Gastrocnemius medialis (tissue), 4 donors: ENCODE measurements around the gene PDE6C. TPM values are rescaled to one million over a fixed set of nuclear protein-coding genes. Genes with fewer than 3 reads are reported as not detected.

ENCODE experiments used
- ATAC-seq, 2 donors: fragments of 150-250 bp; one replicate each; pipeline ENCODE4 v1.9.1; 2016
- DNase-seq, 2 donors: peaks; one replicate each; pipeline ENCODE4 v3.0.0-alpha.2; 2019
- H3K27ac ChIP-seq, 4 donors: fragments of 200-600 bp; sonication (generic); 1 replicate in 1 of 4; 2 replicates in 3 of 4; pipeline ENCODE4 v1.5.1; 2016 to 2018; ENCODE audit warnings: mild to moderate bottlenecking in 2 of 4, moderate library complexity in 1 of 4
- H3K27me3 ChIP-seq, 3 donors: fragments of 200-600 bp; sonication (generic) in 2 of 3; 1 replicate in 1 of 3; 2 replicates in 2 of 3; pipeline versions ENCODE4 v1.5.1 to v1.6.0; 2016 to 2019; ENCODE audit warnings: mild to moderate bottlenecking in 1 of 3, moderate library complexity in 1 of 3
- H3K36me3 ChIP-seq, 2 donors: fragments of 200-600 bp; sonication (generic) in 1 of 2; one replicate each; pipeline ENCODE4 v1.5.1; 2017 to 2018
- H3K4me1 ChIP-seq, 2 donors: fragments of 200-600 bp; sonication (generic) in 1 of 2; one replicate each; pipeline ENCODE4 v1.5.1; 2016 to 2017; ENCODE audit warnings: mild to moderate bottlenecking in 2 of 2
- H3K4me3 ChIP-seq, 4 donors: fragments of 200-600 bp; sonication (generic) in 3 of 4; 1 replicate in 1 of 4; 2 replicates in 3 of 4; pipeline ENCODE4 v1.5.1; 2016 to 2019; ENCODE audit warnings: mild to moderate bottlenecking in 2 of 4
- H3K9me3 ChIP-seq, 3 donors: fragments of 200-600 bp; sonication (generic) in 2 of 3; 1 replicate in 1 of 3; 2 replicates in 2 of 3; pipeline ENCODE4 v1.5.1; 2016 to 2019
- POLR2A ChIP-seq, 2 donors: fragments of 450-650 bp; IDR thresholded peaks; one replicate each; pipeline ENCODE4 v1.6.1; 2017; ENCODE audit warnings: antibody characterized with exemption in 2 of 2, mild to moderate bottlenecking in 2 of 2, moderate library complexity in 2 of 2
- in situ Hi-C, 4 donors: fragments of 200-750 bp; cut with MboI; loops; one replicate each; pipeline versions ENCODE4 v1.15.0 to v1.8.0; 2017; ENCODE audit warnings: low sequenced_read_pairs in 4 of 4
- intact Hi-C: fragments of 100-400 bp; cut with DNase I; formaldehyde crosslinking; loops from one replicate; pipeline ENCODE4 v1.15.1; 2023; ENCODE audit warnings: low total_unique reads
- total RNA-seq, 4 donors: library from RNA; depleted of rRNA; stranded (reverse); fragments of >200 nt; gene quantifications; one replicate each; pipeline versions ENCODE4 v1.1.0 to v1.2.3, GENCODE V29; 2016
- TF ChIP-seq, protein P1 (sequence below), 5 experiments: fragments of 450-650 bp in 3 of 5; fragments of 200-600 bp in 2 of 5; sonication (generic) in 2 of 5; IDR thresholded peaks in 4 of 5; conservative IDR thresholded peaks in 1 of 5; 1 replicate in 4 of 5; 2 replicates in 1 of 5; pipeline ENCODE4 v1.5.1; 2016 to 2019; ENCODE audit warnings: antibody characterized with exemption in 5 of 5, mild to moderate bottlenecking in 3 of 5, moderate library complexity in 3 of 5

The PDE6C gene
- total RNA-seq, 4 donors from 2014 or later = not detected

DNA sequence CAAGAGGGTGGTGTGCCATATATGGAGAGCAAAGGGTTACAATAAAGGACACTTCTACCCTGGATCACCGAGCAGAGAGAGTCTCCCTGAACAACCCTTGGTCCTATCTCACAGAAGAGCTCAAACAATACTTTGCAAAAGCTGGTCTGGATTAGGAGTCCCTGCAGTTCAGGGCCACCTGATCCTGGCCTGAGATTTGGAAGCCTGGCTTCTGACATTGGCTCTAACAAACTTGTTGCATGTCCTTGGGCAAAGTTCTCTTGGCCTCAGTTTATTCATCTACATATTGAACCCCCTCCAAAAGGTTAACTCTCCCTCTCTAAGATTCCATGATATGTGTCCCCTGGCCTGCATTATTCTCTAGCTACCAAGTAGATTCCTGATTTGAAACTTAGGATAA lies 13.0 kb upstream of the PDE6C start:
- no peaks in the 10 kb centered on the region for H3K36me3 ChIP-seq
- peaks cover 0 to 9% of the 10 kb centered on the region in 2 donors for H3K4me1 ChIP-seq
- no peak overlapping the region for H3K27ac ChIP-seq
- TF ChIP-seq, protein P1, sequence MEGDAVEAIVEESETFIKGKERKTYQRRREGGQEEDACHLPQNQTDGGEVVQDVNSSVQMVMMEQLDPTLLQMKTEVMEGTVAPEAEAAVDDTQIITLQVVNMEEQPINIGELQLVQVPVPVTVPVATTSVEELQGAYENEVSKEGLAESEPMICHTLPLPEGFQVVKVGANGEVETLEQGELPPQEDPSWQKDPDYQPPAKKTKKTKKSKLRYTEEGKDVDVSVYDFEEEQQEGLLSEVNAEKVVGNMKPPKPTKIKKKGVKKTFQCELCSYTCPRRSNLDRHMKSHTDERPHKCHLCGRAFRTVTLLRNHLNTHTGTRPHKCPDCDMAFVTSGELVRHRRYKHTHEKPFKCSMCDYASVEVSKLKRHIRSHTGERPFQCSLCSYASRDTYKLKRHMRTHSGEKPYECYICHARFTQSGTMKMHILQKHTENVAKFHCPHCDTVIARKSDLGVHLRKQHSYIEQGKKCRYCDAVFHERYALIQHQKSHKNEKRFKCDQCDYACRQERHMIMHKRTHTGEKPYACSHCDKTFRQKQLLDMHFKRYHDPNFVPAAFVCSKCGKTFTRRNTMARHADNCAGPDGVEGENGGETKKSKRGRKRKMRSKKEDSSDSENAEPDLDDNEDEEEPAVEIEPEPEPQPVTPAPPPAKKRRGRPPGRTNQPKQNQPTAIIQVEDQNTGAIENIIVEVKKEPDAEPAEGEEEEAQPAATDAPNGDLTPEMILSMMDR (IDR thresholded peaks at IDR 0.05 in 4 of 5, conservative IDR thresholded peaks at IDR 0.05 in 1 of 5) = no peak
- no peak for TF ChIP-seq POLR2A (IDR thresholded peaks at IDR 0.05)
- H3K4me3 ChIP-seq = no peak overlapping the region
- no peaks in the 10 kb centered on the region for H3K9me3 ChIP-seq
- ATAC-seq (no peak), DNase-seq (no peak)
- in situ Hi-C loops = no loop called here
- intact Hi-C loops = no loop called here
- peaks cover 23 to 27% (median 25%) of the 10 kb centered on the region in 3 donors for H3K27me3 ChIP-seq

DNA sequence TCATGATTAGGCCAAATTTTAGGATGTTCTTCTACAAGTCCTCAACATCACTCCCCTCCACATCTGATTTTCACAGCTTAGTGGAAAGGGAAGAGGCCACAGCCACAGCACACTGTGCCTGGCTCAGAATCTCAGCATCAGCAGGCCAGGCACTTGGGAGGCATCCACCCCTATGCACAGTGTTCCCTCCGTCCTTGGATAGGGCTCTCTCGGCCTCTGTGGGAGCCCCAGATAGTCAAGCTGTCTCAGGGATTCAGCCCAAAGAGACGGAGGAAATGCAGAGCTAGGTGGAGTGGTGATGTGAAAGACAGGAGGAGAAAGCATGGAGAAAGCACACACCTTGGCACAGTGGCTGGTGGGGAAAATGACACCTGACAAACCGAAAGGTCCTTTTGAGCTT lies 12.6 kb upstream of the PDE6C start:
- in situ Hi-C loops (no loop called here), intact Hi-C loops (no loop called here)
- Histone ChIP-seq H3K36me3 (no peaks in the 10 kb centered on the region), H3K9me3 (no peaks in the 10 kb centered on the region), H3K4me3 (no peak overlapping the region), H3K27ac (no peak overlapping the region), H3K27me3 (peaks cover 25 to 28% (median 27%) of the 10 kb centered on the region in 3 donors), H3K4me1 (peaks cover 0 to 9% of the 10 kb centered on the region in 2 donors)
- ATAC-seq (no peak), DNase-seq (no peak)
- TF ChIP-seq, protein P1 (IDR thresholded peaks at IDR 0.05 in 4 of 5, conservative IDR thresholded peaks at IDR 0.05 in 1 of 5) = no peak
- no peak for TF ChIP-seq POLR2A (IDR thresholded peaks at IDR 0.05)

DNA sequence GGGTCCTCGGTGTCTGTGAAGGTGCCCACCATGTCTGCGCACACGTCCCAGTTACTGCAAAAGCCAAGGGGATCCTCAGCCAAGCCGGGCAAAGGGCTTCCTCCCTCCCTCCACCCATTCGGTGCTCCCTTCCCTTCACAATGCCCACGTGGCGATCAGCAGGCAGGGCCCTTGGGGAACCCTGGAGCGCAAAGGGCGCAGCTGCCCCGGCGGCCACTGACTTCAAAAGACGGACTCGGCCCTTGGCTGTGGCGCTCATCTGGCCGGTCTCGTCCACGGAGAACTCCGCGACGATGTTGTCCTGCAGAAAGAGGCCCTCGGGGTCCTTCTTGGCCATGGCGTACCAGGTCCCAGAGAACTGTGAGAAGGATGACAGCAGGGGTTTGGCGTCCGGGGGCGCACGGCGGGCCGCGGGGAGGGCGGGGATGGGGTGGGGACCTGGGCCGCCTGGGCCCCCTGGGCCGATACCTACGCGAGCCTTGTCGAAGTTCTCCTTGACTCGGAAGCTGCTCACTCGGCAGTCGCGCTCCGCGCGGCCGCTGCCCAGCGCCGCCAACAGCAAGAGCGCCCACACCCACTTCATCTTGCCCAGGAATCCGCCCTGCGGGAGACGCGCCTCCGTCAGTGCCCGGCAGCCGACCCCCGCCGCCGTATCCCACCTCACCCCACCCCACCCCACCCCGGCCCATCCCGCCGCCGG lies 11.7 kb upstream of the PDE6C start:
- in situ Hi-C loops (no loop called here), intact Hi-C loops (no loop called here)
- Histone ChIP-seq H3K36me3 (no peaks in the 10 kb centered on the region), H3K4me3 (peak overlapping the region; percentile 16 to 40 (median 26)), H3K4me1 (peaks cover 0 to 9% of the 10 kb centered on the region in 2 donors), H3K27ac (no peak overlapping the region), H3K9me3 (no peaks in the 10 kb centered on the region), H3K27me3 (peaks cover 25 to 33% (median 27%) of the 10 kb centered on the region in 3 donors)
- TF ChIP-seq POLR2A (IDR thresholded peaks at IDR 0.05) = no peak
- TF ChIP-seq, protein P1 (IDR thresholded peaks at IDR 0.05 in 4 of 5, conservative IDR thresholded peaks at IDR 0.05 in 1 of 5) = no peak
- DNase-seq (no peak), ATAC-seq (peak in 1 of 2 donors; percentile 23)

DNA sequence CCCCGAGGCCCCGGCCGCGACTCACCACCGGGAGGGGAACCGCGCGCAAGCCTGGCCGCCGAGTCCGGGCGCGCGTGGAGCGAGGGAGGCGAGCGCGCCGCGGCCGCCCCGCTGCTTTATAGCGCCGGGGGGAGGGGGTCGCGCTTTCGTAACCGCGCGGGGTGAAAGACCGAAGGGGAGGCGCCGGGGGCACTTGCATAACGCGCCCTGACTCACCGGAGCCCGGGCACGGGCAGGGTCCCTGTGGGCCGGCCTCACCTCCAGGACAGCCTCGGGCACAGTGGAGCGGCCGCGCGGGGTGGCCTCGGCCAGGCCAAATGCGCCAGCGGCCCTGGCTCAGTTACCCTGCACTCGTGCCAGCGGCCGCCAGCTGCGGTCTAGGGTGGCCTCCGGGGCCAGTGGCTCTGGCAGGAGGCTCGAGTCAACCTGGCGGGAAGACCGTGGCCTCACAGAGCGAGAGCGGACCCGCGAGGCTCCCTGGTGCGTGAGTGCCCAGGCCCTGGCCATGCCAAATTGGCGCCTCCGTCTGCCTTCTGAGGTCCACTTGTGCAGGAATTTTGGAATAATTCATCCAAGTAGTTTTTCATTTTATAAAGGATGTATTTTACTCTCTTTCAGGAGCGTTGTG lies 11.1 kb upstream of the PDE6C start, which contains the start of gene RBP4:
TSS of gene RBP4 (minus strand) at position 90 of the 628 bp plus-strand sequence. CDS start 207 bp downstream, outside the sequence.
- H3K27ac ChIP-seq = no peak within 1 kb of the TSS
- no peaks in the 10 kb centered on the region for H3K36me3 ChIP-seq
- in situ Hi-C loops (no loop called here), intact Hi-C loops (no loop called here)
- DNase-seq (no peak), ATAC-seq (no peak)
- no peaks in the 10 kb centered on the region for H3K9me3 ChIP-seq
- TF ChIP-seq POLR2A (IDR thresholded peaks at IDR 0.05) = no peak
- TF ChIP-seq, protein P1 (IDR thresholded peaks at IDR 0.05 in 4 of 5, conservative IDR thresholded peaks at IDR 0.05 in 1 of 5) = no peak
- peaks cover 25 to 33% (median 27%) of the 10 kb centered on the region in 3 donors for H3K27me3 ChIP-seq
- H3K4me3 ChIP-seq = peak within 1 kb of the TSS; percentile 16 to 40 (median 26)
- H3K4me1 ChIP-seq = peaks cover 0 to 9% of the 10 kb centered on the region in 2 donors
